ENCODE results near the gene CDC7. TPM values are rescaled to one million over a fixed set of nuclear protein-coding genes. Genes with fewer than 3 reads are reported as not detected.

Gene CDC7
- total and polyA plus RNA-seq, 2 of the 13 experiments (the other 11 are each of a cell fraction or from before 2014, with no cell fraction given), result 2.5 to 12.6 TPM

- no peak for TF ChIP-seq PRDM4 (CRISPR knock-in tag; IDR thresholded peaks at IDR 0.05; ENCODE audit: borderline replicate concordance)
- TF ChIP-seq NFATC3 (CRISPR knock-in tag; IDR thresholded peaks at IDR 0.05), result no peak
- TF ChIP-seq AFF4 (CRISPR knock-in tag; IDR thresholded peaks at IDR 0.05), result no peak
- no peak for TF ChIP-seq SOX5 (CRISPR knock-in tag; IDR thresholded peaks at IDR 0.05; ENCODE audit: borderline replicate concordance)
- TF ChIP-seq ZNF317 (CRISPR knock-in tag; IDR thresholded peaks at IDR 0.05), result no peak
- TF ChIP-seq ZNF7 (CRISPR knock-in tag; IDR thresholded peaks at IDR 0.05), result no peak
- no peak for TF ChIP-seq FOXC1 (CRISPR knock-in tag; IDR thresholded peaks at IDR 0.05; ENCODE audit: borderline replicate concordance)
- TF ChIP-seq REPIN1 (CRISPR knock-in tag; IDR thresholded peaks at IDR 0.05; ENCODE audit: borderline replicate concordance, low read depth), result no peak
- TF ChIP-seq RORA (CRISPR knock-in tag; IDR thresholded peaks at IDR 0.05), result no peak
- no peak for TF ChIP-seq DNMT3B (CRISPR knock-in tag; conservative IDR thresholded peaks at IDR 0.05)
These were observed 64.4 kb downstream of the CDC7 start (continued) for GRCh38 chr1:91564888-91565701.

Measured in HepG2 (cell line).